ENCODE data around the gene SHROOM4. TPM values are rescaled to one million over a fixed set of nuclear protein-coding genes. Genes with fewer than 3 reads are reported as not detected.

Gene SHROOM4
- total RNA-seq, 1 experiment from 2014 or later, result 2.1 TPM

- Histone ChIP-seq H3K23me2 (ENCODE audit: insufficient read length, low read depth, low read length, poor library complexity, severe bottlenecking) (no peaks in the 10 kb centered on the region), H4K20me1 (ENCODE audit: control insufficient read depth, insufficient read depth, insufficient read length) (no peaks in the 10 kb centered on the region), H3K18ac (ENCODE audit: insufficient read length, low read depth, low read length) (no peak overlapping the region), H2AK5ac (ENCODE audit: insufficient read length, low read length) (no peak overlapping the region), H3T11ph (ENCODE audit: low read length) (no peak overlapping the region), H3K27ac (ENCODE audit: insufficient read length, low read depth, low read length) (no peak overlapping the region), H3K79me2 (ENCODE audit: insufficient read depth, low read length) (no peaks in the 10 kb centered on the region), H3K79me1 (ENCODE audit: insufficient read depth, low read depth, low read length, poor library complexity, severe bottlenecking) (no peaks in the 10 kb centered on the region), H3K56ac (ENCODE audit: insufficient read length, low read depth, low read length) (no peak overlapping the region), H3K9ac (ENCODE audit: extremely low read depth, insufficient read length, low read length) (no peak overlapping the region), H2BK120ac (ENCODE audit: low read depth, low read length, poor library complexity, severe bottlenecking) (no peak overlapping the region), H2BK12ac (ENCODE audit: insufficient read length, low read depth, low read length) (no peak overlapping the region), H2BK20ac (ENCODE audit: low read depth, low read length, poor library complexity, severe bottlenecking) (no peak overlapping the region), H3K27me3 (ENCODE audit: insufficient read depth, low read length) (no peaks in the 10 kb centered on the region), H3K4me1 (ENCODE audit: insufficient read depth, low read length) (peaks cover 4% of the 10 kb centered on the region; the same call in 1 of the 2 replicates), H4K8ac (replicated peaks; ENCODE audit: insufficient read length, low read depth, low read length) (no peak overlapping the region), H3K23ac (ENCODE audit: insufficient read length, low read depth, low read length) (no peak overlapping the region), H2AFZ (ENCODE audit: low read length) (no peak overlapping the region), H3K9me3 (ENCODE audit: control insufficient read depth, low read depth, low read length) (no peaks in the 10 kb centered on the region), H2BK5ac (ENCODE audit: insufficient read length, low read length) (no peak overlapping the region), H2BK15ac (ENCODE audit: low read depth, low read length) (no peak overlapping the region), H4K91ac (ENCODE audit: insufficient read length, low read depth, low read length) (peak overlapping the region; percentile 75), H3K4me2 (ENCODE audit: insufficient read depth, insufficient read length, low read length) (no peak overlapping the region), H4K5ac (ENCODE audit: insufficient read length, low read depth, low read length) (no peak overlapping the region), H3K14ac (ENCODE audit: insufficient read depth, low read length) (no peak overlapping the region), H3K4ac (ENCODE audit: low read depth, low read length) (no peak overlapping the region)
- peaks cover 48 to 57% of the 10 kb centered on the region in 2 experiments for H3K9me3 Mint-ChIP-seq
- no peak for DNase-seq
- TF ChIP-seq, protein P1, sequence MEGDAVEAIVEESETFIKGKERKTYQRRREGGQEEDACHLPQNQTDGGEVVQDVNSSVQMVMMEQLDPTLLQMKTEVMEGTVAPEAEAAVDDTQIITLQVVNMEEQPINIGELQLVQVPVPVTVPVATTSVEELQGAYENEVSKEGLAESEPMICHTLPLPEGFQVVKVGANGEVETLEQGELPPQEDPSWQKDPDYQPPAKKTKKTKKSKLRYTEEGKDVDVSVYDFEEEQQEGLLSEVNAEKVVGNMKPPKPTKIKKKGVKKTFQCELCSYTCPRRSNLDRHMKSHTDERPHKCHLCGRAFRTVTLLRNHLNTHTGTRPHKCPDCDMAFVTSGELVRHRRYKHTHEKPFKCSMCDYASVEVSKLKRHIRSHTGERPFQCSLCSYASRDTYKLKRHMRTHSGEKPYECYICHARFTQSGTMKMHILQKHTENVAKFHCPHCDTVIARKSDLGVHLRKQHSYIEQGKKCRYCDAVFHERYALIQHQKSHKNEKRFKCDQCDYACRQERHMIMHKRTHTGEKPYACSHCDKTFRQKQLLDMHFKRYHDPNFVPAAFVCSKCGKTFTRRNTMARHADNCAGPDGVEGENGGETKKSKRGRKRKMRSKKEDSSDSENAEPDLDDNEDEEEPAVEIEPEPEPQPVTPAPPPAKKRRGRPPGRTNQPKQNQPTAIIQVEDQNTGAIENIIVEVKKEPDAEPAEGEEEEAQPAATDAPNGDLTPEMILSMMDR (conservative IDR thresholded peaks at IDR 0.05), result no peak
- WGBS (ENCODE audit: extremely low coverage, insufficient read length, low lambda C conversion rate), result no CpG with 5 or more reads among the region's 1 CpG
- H3K27me3 Mint-ChIP-seq (ENCODE audit: low read depth), result no peaks in the 10 kb centered on the region
- H3K4me3 Mint-ChIP-seq, result no peak overlapping the region
- H3K36me3 Mint-ChIP-seq (ENCODE audit: insufficient read depth in 1 of 3, low read depth in 3 of 3), result no peaks in the 10 kb centered on the region
- H3K4me1 Mint-ChIP-seq, result peaks cover 11 to 13% of the 10 kb centered on the region in 2 experiments; a peak in 3 of 4 replicates
- no peak overlapping the region; a peak in 1 of 7 replicates for H3K27ac Mint-ChIP-seq
These were observed 45.2 kb downstream of the SHROOM4 start for GRCh38 chrX:50768801-50769200.
